IPS-18a (cell line): ENCODE measurements around the gene TMEM185B.
"Not testable (repeated sequence)": the region's sequence is repeated elsewhere in the genome, so short reads cannot be mapped to it uniquely, and the experiment has no call there.

ENCODE experiments used
- H3K27ac ChIP-seq: one replicate; pipeline ENCODE4 v1.5.1; 2013; ENCODE audit warnings: low read length
- H3K27me3 ChIP-seq: one replicate; pipeline ENCODE4 v1.6.1; 2013; ENCODE audit warnings: mild to moderate bottlenecking, low read length; ENCODE audit not compliant: control insufficient read depth, insufficient read depth
- H3K36me3 ChIP-seq: one replicate; pipeline ENCODE4 v1.6.1; 2013; ENCODE audit warnings: low read depth, low read length; ENCODE audit not compliant: control insufficient read depth
- H3K4me1 ChIP-seq: one replicate; pipeline ENCODE4 v1.6.1; 2013; ENCODE audit warnings: low read depth, low read length; ENCODE audit not compliant: control insufficient read depth
- H3K4me3 ChIP-seq: one replicate; pipeline ENCODE4 v1.5.1; 2013; ENCODE audit warnings: low read length
- H3K9ac ChIP-seq: one replicate; pipeline ENCODE4 v1.6.1; 2013; ENCODE audit warnings: mild to moderate bottlenecking, low read length, moderate library complexity
- H3K9me3 ChIP-seq: one replicate; pipeline ENCODE4 v1.6.1; 2013; ENCODE audit warnings: low read depth, low read length; ENCODE audit not compliant: control insufficient read depth

The TMEM185B gene

DNA sequence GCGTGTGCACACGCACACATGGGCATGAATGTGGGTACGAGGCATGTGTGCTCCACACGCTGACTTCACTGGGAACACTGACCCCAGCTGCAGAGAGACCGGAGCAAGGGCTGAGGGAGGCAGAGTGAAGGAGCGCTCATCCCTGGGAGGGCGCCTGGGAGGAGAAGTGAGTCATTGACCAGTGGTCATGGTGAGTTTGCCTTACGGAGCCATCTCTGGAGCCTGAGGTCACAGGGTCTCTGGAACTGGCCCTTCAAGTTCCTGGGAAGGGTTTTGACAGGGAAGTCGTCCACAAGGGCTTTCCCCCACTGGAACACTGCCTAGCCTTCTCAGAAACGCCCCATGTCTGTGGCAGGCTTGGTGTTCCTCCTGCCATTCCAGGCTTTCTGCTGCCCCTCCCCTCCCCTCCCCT, 14.3 kb upstream of the TMEM185B start:
- H3K9me3 ChIP-seq: no peaks in the 10 kb centered on the region
- no peak overlapping the region for H3K4me3 ChIP-seq
- H3K27ac ChIP-seq: no peak overlapping the region
- no peaks in the 10 kb centered on the region for H3K36me3 ChIP-seq
- no peaks in the 10 kb centered on the region for H3K27me3 ChIP-seq
- H3K4me1 ChIP-seq: peaks cover 16% of the 10 kb centered on the region
- H3K9ac ChIP-seq: no peak overlapping the region

DNA sequence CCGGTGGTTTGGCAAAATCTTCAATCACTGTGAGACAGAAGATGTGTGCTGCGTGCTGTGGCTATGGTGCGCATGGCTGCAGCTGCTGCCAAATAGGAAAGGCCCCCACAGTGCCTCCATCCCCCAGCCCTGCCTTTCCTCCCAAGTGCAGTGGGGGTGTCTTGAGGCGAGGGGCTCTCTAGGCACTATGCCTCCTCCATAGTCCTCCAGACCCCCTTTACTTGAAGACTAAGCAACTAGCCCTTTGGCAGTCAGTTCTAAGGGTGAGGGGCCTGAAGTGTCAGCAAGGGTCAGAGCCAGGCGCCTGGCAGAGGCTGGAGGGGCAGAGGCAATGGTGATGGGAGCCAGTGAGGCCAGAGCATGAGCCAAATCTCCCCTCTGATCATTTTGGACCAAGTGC, 13.6 kb upstream of the TMEM185B start:
- Histone ChIP-seq H3K36me3 (no peaks in the 10 kb centered on the region), H3K27me3 (no peaks in the 10 kb centered on the region), H3K9me3 (no peaks in the 10 kb centered on the region), H3K4me1 (peaks cover 16% of the 10 kb centered on the region), H3K4me3 (no peak overlapping the region), H3K9ac (no peak overlapping the region), H3K27ac (no peak overlapping the region)

DNA sequence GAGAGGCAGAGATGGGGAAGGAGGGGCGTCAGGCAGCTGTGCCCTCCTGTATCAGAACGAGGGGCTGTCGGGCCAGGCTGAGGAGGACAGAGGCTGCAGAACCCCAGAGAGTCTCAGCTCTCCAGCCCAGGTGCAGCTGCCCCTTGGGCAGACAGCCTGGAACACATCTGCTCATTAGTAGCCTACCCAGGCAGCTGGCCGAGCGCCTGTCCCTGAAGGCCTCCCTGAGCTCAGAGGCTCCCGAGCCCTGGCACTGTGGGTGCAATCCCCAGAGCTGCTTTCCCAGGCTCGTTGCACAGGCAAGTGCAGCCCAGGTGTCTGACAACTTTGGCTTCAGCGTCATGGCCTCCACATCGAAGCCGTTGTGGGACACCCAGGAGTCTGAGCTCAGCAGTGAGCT, 13.1 kb upstream of the TMEM185B start:
- H3K4me3 ChIP-seq: no peak overlapping the region
- H3K4me1 ChIP-seq: peaks cover 16% of the 10 kb centered on the region

DNA sequence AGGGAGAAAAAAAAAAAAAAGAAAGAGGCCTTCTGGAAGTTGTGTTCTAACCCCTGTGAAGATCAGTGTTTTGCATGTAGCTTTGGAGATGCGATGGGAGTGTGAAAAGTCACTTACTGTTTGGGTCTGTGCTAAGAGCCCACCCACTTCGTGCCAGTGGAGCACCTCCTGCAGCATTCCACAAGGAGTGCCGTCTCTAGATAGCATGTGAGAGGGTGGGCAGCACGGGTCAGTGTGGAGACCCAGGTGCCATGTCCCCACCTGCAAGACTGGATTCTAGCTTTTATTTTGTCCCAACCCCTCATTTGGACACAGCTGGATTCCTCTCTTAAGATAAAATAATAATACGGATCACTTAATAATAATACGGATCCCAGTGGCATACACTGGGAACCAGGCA, 12.5 kb upstream of the TMEM185B start:
- H3K4me1 ChIP-seq: peaks cover 16% of the 10 kb centered on the region
- H3K9ac ChIP-seq: no peak overlapping the region
- H3K4me3 ChIP-seq: no peak overlapping the region

More for the DNA sequence above, 13.1 kb upstream of the TMEM185B start:
- Histone ChIP-seq H3K36me3 (no peaks in the 10 kb centered on the region), H3K9me3 (no peaks in the 10 kb centered on the region), H3K27ac (no peak overlapping the region), H3K27me3 (no peaks in the 10 kb centered on the region), H3K9ac (no peak overlapping the region)

DNA sequence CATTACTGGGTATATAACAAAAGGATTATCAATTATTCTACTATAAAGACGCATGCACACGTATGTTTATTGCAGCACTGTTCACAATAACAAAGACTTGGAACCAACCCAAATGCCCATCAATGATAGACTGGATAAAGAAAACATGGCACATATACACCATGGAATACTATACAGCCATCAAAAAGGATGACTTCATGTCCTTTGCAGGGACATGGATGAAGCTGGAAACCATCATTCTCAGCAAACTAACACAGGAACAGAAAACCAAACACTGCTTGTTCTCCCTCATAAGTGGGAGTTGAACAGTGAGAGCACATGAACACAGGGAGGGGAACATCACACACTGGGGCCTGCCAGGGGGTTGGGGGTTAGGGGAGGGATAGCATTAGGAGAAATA, 12.0 kb upstream of the TMEM185B start:
- not testable (repeated sequence) for H3K4me3 ChIP-seq, H3K9ac ChIP-seq, H3K9me3 ChIP-seq, H3K36me3 ChIP-seq, H3K27ac ChIP-seq, H3K27me3 ChIP-seq
- H3K4me1 ChIP-seq: peaks cover 16% of the 10 kb centered on the region

More for the DNA sequence above, 12.5 kb upstream of the TMEM185B start:
- Histone ChIP-seq H3K27me3 (no peaks in the 10 kb centered on the region), H3K27ac (no peak overlapping the region), H3K9me3 (no peaks in the 10 kb centered on the region), H3K36me3 (no peaks in the 10 kb centered on the region)

DNA sequence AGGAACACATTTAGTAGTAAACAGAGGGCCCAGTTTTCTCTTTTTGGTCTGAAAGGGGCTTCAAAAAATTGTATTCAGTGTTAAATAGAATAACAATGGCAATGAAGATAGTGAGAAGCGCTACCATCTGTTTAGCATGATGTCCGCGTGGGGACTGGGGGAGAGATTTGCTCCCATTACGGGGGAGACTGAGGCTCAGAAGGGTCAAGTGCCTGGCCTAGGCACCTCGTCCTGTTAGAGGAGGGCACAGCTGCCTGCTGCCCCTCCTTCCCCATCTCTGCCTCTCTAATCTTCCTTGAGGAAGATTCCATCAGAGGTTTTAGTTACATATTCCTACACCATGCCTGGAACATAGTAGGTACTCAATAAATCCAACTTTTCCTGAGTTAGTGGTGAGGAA, 10.1 kb upstream of the TMEM185B start:
- Histone ChIP-seq H3K9ac (no peak overlapping the region), H3K4me3 (no peak overlapping the region), H3K36me3 (no peaks in the 10 kb centered on the region), H3K4me1 (peaks cover 5% of the 10 kb centered on the region), H3K9me3 (no peaks in the 10 kb centered on the region), H3K27me3 (no peaks in the 10 kb centered on the region), H3K27ac (no peak overlapping the region)

DNA sequence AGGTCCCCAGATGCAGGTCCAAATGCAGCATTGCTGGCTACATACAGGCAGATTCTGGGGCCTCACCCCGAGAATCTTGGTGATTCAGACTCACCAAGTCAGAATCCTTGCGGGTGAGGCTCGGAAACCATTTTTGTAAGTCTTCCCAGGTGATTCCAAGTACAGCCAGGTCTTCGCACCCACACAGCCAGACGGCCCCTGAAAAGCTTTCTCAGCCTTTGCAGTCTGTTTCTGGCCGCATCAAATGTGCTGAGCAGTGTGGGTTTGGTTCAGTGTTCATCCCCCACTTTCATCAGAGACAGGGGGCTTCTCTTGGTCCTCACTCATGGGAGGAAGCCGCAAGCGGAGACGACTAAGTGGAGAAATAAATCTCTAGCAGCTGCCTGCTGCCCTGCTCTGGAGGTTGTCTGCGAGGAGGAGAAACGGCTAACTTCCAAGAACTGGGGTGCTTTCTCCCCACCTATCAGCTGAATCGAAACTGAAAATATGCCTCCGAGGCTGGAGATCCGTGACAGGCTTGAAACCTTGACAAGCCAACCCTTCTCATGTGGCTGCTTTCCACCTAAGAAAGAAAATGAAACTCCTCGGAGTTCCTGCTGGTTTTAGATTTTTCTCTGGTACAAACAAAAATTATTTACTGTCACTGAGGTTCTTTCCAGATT, 8.9 kb upstream of the TMEM185B start:
- no peaks in the 10 kb centered on the region for H3K4me1 ChIP-seq
- no peak overlapping the region for H3K27ac ChIP-seq
- H3K4me3 ChIP-seq: no peak overlapping the region
- H3K36me3 ChIP-seq: no peaks in the 10 kb centered on the region
- no peaks in the 10 kb centered on the region for H3K9me3 ChIP-seq
- no peak overlapping the region for H3K9ac ChIP-seq
- no peaks in the 10 kb centered on the region for H3K27me3 ChIP-seq

DNA sequence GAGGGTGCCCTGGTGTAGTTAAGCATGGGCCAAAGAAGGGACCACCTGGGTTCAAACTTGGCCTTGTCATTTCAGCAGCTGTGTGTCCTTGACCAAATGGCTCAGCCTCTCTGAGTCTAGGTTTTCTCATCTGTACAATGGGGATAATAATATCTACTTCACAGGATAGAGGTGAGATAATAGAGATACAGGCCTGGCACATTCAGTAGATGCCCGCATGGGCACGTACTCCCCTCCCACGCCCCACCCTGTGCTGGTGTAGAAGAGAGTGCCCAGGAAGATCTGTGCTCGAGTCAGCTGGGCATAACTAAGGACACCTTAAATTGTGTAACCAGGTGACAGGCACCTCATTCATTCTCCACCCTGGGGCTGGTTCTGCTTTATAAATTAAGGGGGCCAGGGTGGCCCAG, 8.4 kb upstream of the TMEM185B start:
- Histone ChIP-seq H3K9me3 (no peaks in the 10 kb centered on the region), H3K36me3 (no peaks in the 10 kb centered on the region), H3K4me1 (no peaks in the 10 kb centered on the region), H3K27me3 (no peaks in the 10 kb centered on the region), H3K27ac (no peak overlapping the region), H3K9ac (no peak overlapping the region), H3K4me3 (no peak overlapping the region)

DNA sequence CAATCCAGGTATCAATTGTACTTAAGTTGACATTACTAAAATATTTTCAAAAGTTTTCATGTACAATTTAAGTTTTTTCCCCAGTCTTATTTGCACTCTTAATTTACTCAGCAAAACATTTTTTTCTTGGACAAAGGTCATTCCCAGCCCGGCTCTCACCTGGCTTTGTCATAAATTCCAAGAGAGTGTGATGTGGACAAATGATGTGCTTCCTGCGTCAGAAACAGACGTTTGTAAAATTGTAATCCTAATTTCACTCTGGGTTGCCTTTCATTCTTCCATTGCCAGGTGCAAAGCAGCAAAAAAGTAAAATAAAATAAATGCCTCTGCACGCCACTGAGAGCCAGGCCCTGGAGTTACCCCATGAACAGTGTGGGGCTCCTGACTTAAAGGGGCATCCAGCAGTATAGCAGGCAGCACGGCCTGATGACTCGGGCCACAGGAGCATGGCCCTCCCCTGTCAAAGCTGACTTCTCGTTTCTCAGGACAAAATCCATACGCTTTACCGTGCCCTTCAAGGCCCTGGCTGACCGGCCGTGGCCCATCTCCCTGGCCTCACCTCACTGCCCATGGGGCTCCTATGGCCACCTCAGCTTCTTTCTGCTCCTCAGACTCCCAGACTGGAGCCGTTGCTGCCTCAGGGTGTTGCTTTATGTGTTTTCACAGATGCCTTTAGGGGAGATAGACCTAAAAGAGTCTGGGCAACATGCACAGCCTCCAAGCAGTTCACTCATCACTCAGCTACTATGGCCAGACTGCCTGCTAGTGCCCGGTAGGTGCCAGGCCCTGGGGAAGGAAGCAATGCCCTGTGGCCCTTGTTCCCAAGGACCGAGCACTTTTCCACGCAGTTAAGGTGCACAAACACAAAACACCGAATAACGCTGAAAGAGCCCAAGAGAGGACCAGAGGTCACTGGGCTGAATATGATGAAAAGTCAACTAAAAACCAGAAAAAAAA, 7.6 kb upstream of the TMEM185B start:
- Histone ChIP-seq H3K4me3 (no peak overlapping the region), H3K27me3 (peaks cover 4% of the 10 kb centered on the region), H3K9ac (no peak overlapping the region)

DNA sequence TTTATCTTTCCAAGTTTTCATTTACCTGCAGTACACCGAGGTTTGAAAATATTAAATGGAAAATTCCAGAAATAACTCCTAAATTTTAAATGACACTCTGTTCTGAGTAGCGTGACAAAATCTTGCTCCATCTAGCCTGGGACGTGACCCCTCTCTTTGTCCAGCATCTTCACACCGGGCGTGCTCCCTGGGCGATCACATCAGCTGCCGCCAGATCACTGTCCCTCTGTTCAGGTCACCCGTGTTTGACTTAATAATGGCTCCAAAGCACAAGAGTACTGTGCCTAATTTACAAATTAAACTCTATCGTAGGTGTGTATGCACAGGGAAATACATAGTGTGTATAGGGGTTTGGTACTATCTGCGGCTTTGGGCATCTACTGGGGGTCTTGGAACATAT, 6.1 kb upstream of the TMEM185B start:
- peaks cover 14% of the 10 kb centered on the region for H3K27me3 ChIP-seq

More for the DNA sequence above, 7.6 kb upstream of the TMEM185B start:
- Histone ChIP-seq H3K36me3 (no peaks in the 10 kb centered on the region), H3K4me1 (no peaks in the 10 kb centered on the region), H3K9me3 (no peaks in the 10 kb centered on the region), H3K27ac (no peak overlapping the region)

DNA sequence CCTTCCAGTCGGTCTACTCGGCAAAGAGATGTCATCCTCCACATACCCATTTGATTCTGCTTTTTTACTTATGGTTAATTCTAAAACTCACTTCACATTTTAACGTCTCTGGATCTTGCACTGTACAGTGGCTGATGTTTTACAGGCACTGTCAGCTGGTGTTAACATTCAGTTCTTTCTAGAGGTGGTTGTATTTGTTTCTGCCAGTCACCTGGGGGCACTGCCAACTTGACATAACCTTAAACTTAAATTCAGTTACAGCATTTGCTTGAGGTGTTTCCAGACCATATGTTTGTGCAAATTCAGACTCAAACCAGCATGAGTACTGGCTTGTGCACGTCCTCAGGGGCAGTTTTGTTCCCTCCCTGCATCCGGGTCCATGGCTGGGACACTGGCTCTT, 5.3 kb upstream of the TMEM185B start:
- H3K4me1 ChIP-seq: no peaks in the 10 kb centered on the region
- H3K9ac ChIP-seq: no peak overlapping the region
- peaks cover 22% of the 10 kb centered on the region for H3K27me3 ChIP-seq
- no peaks in the 10 kb centered on the region for H3K36me3 ChIP-seq
- H3K4me3 ChIP-seq: no peak overlapping the region
- H3K9me3 ChIP-seq: no peaks in the 10 kb centered on the region
- H3K27ac ChIP-seq: no peak overlapping the region

More for the DNA sequence above, 6.1 kb upstream of the TMEM185B start:
- Histone ChIP-seq H3K4me3 (no peak overlapping the region), H3K4me1 (no peaks in the 10 kb centered on the region), H3K9ac (no peak overlapping the region), H3K27ac (no peak overlapping the region), H3K36me3 (no peaks in the 10 kb centered on the region), H3K9me3 (no peaks in the 10 kb centered on the region)
